ENCODE results near the gene CD4. TPM values are rescaled to one million over a fixed set of nuclear protein-coding genes. Genes with fewer than 3 reads are reported as not detected.
"Not testable (repeated sequence)": the region's sequence is repeated elsewhere in the genome, so short reads cannot be mapped to it uniquely, and the experiment has no call there.

The CD4 gene
- total RNA-seq, 2 donors from 2014 or later: 0.77 to 1.3 TPM

DNA sequence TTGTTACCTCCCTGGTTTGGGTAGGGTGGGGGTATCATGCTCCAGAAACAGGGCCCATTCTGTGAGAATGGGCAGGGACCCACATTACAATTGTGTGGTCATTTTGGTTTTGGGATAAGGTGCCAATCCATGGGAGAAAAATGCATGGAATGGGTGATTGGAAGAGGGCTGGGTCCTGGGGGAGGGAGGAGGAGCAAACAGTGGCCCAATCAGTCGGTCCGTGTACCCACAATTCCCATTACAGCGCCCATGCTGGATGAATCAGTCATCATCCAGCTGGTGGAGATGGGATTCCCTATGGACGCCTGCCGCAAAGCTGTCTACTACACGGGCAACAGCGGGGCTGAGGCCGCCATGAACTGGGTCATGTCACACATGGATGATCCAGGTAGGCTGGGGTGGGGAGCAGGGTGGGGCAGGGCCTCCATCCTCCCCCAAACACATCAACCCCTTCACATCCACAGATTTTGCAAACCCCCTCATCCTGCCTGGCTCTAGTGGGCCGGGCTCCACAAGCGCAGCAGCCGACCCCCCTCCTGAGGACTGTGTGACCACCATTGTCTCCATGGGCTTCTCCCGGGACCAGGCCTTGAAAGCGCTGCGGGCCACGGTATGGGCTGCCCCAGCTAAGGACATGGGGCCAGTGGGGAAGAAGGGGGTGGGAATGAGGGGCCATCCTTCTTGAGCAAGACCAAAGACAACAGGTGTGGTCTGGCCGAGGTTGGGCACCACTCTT is 74.4 kb downstream of the CD4 start:
- H3K4me1 ChIP-seq (ENCODE audit: control insufficient read depth, insufficient read depth, low read length): no peaks in the 10 kb centered on the region

DNA sequence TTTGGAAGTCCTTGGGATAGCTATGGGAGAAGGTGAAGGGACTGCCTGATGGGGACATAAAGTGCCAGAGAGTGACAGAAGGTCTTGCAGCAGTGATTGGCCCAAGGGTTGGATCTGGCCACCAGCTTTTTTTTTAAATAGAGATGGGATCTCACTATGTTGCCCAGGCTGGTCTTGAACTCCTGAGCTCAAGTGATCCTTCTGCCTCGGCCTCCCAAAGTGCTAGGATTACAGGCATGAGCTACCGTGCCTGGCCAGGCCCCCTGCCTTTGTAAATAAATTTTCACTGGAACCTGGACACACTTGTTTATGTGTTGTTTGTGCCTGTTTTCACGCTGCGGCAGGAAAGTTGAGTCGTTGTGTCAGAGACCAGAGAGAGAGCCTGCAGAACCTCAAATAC is 76.0 kb downstream of the CD4 start:
- not testable (repeated sequence) for H3K9me3 ChIP-seq (ENCODE audit: control insufficient read depth, low read length); H3K27ac Mint-ChIP-seq; H3K4me1 ChIP-seq (ENCODE audit: control insufficient read depth, insufficient read depth, low read length); DNase-seq; H3K9ac ChIP-seq (ENCODE audit: extremely low read depth, low read length, poor library complexity, severe bottlenecking); H3K4me3 Mint-ChIP-seq; H3K27ac ChIP-seq (ENCODE audit: low read depth, low read length); H3K27me3 Mint-ChIP-seq (ENCODE audit: insufficient read depth); H3K9me3 Mint-ChIP-seq; H3K4me3 ChIP-seq (ENCODE audit: low read length); H3K27me3 ChIP-seq (ENCODE audit: control insufficient read depth, insufficient read depth, low read length, poor library complexity, severe bottlenecking)
- WGBS, 2 experiments (ENCODE audit: insufficient coverage in 1 of 2, insufficient read length in 1 of 2): 92 to 94% methylated on average over 5 of the region's 5 CpGs
- peaks cover 62% of the 10 kb centered on the region for H3K36me3 ChIP-seq (ENCODE audit: control insufficient read depth, insufficient read depth, low read length)
- H3K36me3 Mint-ChIP-seq (ENCODE audit: low read depth): peaks cover 74% of the 10 kb centered on the region
- peaks cover 37% of the 10 kb centered on the region for H3K4me1 Mint-ChIP-seq

More for the DNA sequence above, 74.4 kb downstream of the CD4 start:
- Mint-ChIP-seq H3K27ac (no peak overlapping the region), H3K4me1 (peaks cover 24% of the 10 kb centered on the region), H3K9me3 (no peaks in the 10 kb centered on the region), H3K4me3 (no peak overlapping the region), H3K36me3 (ENCODE audit: low read depth) (peaks cover 75% of the 10 kb centered on the region), H3K27me3 (ENCODE audit: insufficient read depth) (no peaks in the 10 kb centered on the region)
- Histone ChIP-seq H3K9me3 (ENCODE audit: control insufficient read depth, low read length) (no peaks in the 10 kb centered on the region), H3K36me3 (ENCODE audit: control insufficient read depth, insufficient read depth, low read length) (peaks cover 61% of the 10 kb centered on the region), H3K4me3 (ENCODE audit: low read length) (no peak overlapping the region), H3K9ac (ENCODE audit: extremely low read depth, low read length, poor library complexity, severe bottlenecking) (no peak overlapping the region), H3K27ac (ENCODE audit: low read depth, low read length) (no peak overlapping the region), H3K27me3 (ENCODE audit: control insufficient read depth, insufficient read depth, low read length, poor library complexity, severe bottlenecking) (no peaks in the 10 kb centered on the region)
- no peak for DNase-seq
- WGBS, 2 experiments (ENCODE audit: insufficient coverage in 1 of 2, insufficient read length in 1 of 2): 94 to 100% methylated on average over 6 to 16 of the region's 16 CpGs
- TF ChIP-seq, protein P1, sequence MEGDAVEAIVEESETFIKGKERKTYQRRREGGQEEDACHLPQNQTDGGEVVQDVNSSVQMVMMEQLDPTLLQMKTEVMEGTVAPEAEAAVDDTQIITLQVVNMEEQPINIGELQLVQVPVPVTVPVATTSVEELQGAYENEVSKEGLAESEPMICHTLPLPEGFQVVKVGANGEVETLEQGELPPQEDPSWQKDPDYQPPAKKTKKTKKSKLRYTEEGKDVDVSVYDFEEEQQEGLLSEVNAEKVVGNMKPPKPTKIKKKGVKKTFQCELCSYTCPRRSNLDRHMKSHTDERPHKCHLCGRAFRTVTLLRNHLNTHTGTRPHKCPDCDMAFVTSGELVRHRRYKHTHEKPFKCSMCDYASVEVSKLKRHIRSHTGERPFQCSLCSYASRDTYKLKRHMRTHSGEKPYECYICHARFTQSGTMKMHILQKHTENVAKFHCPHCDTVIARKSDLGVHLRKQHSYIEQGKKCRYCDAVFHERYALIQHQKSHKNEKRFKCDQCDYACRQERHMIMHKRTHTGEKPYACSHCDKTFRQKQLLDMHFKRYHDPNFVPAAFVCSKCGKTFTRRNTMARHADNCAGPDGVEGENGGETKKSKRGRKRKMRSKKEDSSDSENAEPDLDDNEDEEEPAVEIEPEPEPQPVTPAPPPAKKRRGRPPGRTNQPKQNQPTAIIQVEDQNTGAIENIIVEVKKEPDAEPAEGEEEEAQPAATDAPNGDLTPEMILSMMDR (conservative IDR thresholded peaks at IDR 0.05): no peak

DNA sequence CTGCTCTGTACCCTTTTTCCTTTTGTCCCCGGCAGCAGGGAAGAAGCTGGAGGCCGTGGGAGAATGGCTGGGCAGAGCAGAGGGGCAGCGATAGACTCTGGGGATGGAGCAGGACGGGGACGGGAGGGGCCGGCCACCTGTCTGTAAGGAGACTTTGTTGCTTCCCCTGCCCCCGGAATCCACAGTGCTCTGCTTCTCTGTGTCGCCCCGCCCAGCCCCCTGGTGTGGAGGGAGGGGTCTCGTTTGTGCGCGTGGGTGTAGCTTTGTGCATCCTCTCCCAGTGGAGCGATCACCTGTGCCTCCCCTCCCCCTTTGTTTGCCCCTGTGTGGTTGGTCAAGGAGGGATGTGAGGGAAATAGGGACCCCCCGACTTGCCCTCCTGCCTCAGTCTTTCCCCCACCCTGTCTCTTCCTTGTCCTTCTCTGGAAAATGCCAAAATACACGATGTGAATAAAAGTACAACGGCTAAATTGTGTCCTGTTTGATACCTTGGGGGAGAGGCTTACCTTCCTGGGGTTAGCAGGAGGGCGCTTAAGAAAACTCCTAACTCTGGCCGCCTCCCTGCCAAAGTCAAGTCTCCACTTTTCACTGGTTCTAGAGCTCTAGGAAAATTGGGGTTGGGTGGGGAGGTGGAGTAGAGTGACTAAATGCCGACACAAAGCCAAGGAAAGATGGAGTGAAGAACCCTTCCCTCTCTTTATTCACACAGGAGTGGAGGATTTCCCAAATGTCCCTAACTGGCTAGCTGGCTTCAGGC is 77.0 kb downstream of the CD4 start:
- Histone ChIP-seq H3K4me3 (ENCODE audit: low read length) (peak overlapping the region; percentile 73), H3K4me1 (ENCODE audit: control insufficient read depth, insufficient read depth, low read length) (peaks cover 5% of the 10 kb centered on the region), H3K27me3 (ENCODE audit: control insufficient read depth, insufficient read depth, low read length, poor library complexity, severe bottlenecking) (no peaks in the 10 kb centered on the region), H3K9me3 (ENCODE audit: control insufficient read depth, low read length) (no peaks in the 10 kb centered on the region), H3K27ac (ENCODE audit: low read depth, low read length) (no peak overlapping the region), H3K9ac (ENCODE audit: extremely low read depth, low read length, poor library complexity, severe bottlenecking) (peak overlapping the region; percentile 30), H3K36me3 (ENCODE audit: control insufficient read depth, insufficient read depth, low read length) (peaks cover 61% of the 10 kb centered on the region)
- Mint-ChIP-seq H3K9me3 (no peaks in the 10 kb centered on the region), H3K27ac (peak overlapping the region; percentile 96), H3K4me3 (peak overlapping the region; percentile 95), H3K27me3 (ENCODE audit: insufficient read depth) (no peaks in the 10 kb centered on the region), H3K4me1 (peaks cover 47% of the 10 kb centered on the region), H3K36me3 (ENCODE audit: low read depth) (peaks cover 74% of the 10 kb centered on the region)
- TF ChIP-seq, protein P1 (conservative IDR thresholded peaks at IDR 0.05): no peak
- DNase-seq: peak; percentile 80
- 69 to 81% methylated on average over 6 to 18 of the region's 19 CpGs for WGBS, 2 experiments (ENCODE audit: insufficient coverage in 1 of 2, insufficient read length in 1 of 2)
